GM18519 (cell line): ENCODE measurements around the gene UAP1.

Experiments
- ATAC-seq: cut with Tn5 transposase; IDR thresholded peaks from one replicate; pipeline ENCODE4 v1.9.1; 2021; ENCODE audit warnings: mild to moderate bottlenecking, moderate library complexity; ENCODE audit not compliant: unreplicated experiment, low FRiP score

The UAP1 gene

GRCh38 chr1:162609306-162609705 lies 47.8 kb downstream of the UAP1 start:
- no peak for ATAC-seq

GRCh38 chr1:162612606-162613400 lies 51.3 kb downstream of the UAP1 start:
- no peak for ATAC-seq

GRCh38 chr1:162616848-162617247 lies 55.3 kb downstream of the UAP1 start:
- ATAC-seq = no peak

- no peak for ATAC-seq
These were observed 56.0 kb downstream of the UAP1 start for GRCh38 chr1:162617513-162617912.

- ATAC-seq = no peak
These were observed 57.6 kb downstream of the UAP1 start for GRCh38 chr1:162619076-162619475.

- ATAC-seq = no peak
These were observed 59.7 kb downstream of the UAP1 start for GRCh38 chr1:162621256-162621655.

- ATAC-seq = no peak
These were observed 64.2 kb downstream of the UAP1 start for GRCh38 chr1:162625679-162626078.

GRCh38 chr1:162626094-162626493 lies 64.6 kb downstream of the UAP1 start:
- no peak for ATAC-seq

GRCh38 chr1:162626761-162627160 lies 65.2 kb downstream of the UAP1 start:
- ATAC-seq = no peak

- ATAC-seq = no peak
These were observed 66.3 kb downstream of the UAP1 start for GRCh38 chr1:162627662-162628296.

GRCh38 chr1:162629077-162629627 lies 67.6 kb downstream of the UAP1 start:
- no peak for ATAC-seq

- ATAC-seq = no peak
These were observed 68.1 kb downstream of the UAP1 start for GRCh38 chr1:162629651-162630050.

- ATAC-seq = peak; percentile 2
These were observed 70.1 kb downstream of the UAP1 start for GRCh38 chr1:162631546-162632191.

- no peak for ATAC-seq
These were observed 70.7 kb downstream of the UAP1 start, which contains the start of gene DDR2 for GRCh38 chr1:162632217-162632666. DDR2 (plus strand) TSS chr1:162632464; CDS start chr1:162719064, 86,600 bp downstream.

- ATAC-seq = no peak
These were observed 71.2 kb downstream of the UAP1 start for GRCh38 chr1:162632698-162633080.

- peak; percentile 72 for ATAC-seq
These were observed 71.7 kb downstream of the UAP1 start for GRCh38 chr1:162633081-162633762.

- ATAC-seq = no peak
These were observed 73.9 kb downstream of the UAP1 start for GRCh38 chr1:162635418-162635817.

GRCh38 chr1:162639718-162640117 lies 78.2 kb downstream of the UAP1 start:
- ATAC-seq = peak; percentile 73

- no peak for ATAC-seq
These were observed 79.6 kb downstream of the UAP1 start for GRCh38 chr1:162641114-162641513.

GRCh38 chr1:162644986-162645314 lies 83.4 kb downstream of the UAP1 start:
- no peak for ATAC-seq

GRCh38 chr1:162645666-162646065 lies 84.1 kb downstream of the UAP1 start:
- ATAC-seq = no peak
